ENCODE results near the gene BCL2.

GRCh38 chr18:63083020-63083531 lies 236.5 kb downstream of the BCL2 start:
- TF ChIP-seq GATA2 (IDR thresholded peaks at IDR 0.05; ENCODE audit: low read depth, low read length) (no peak), GATA3 (IDR thresholded peaks at IDR 0.05; ENCODE audit: low read depth, low read length) (no peak)
